HG03521 (cell line): Measurements from ENCODE around the gene SLC13A3.

ENCODE experiments used
- ATAC-seq: cut with Tn5 transposase; IDR thresholded peaks from one replicate; pipeline ENCODE4 v1.9.1; 2021; ENCODE audit warnings: mild to moderate bottlenecking, moderate library complexity; ENCODE audit not compliant: unreplicated experiment

SLC13A3 gene

GRCh38 chr20:46583411-46584214 is 67.6 kb downstream of the SLC13A3 start:
- ATAC-seq = no peak

- ATAC-seq = no peak
Observed at GRCh38 chr20:46582648-46583047, 68.6 kb downstream of the SLC13A3 start.

GRCh38 chr20:46581391-46581790 is 69.9 kb downstream of the SLC13A3 start:
- no peak for ATAC-seq

GRCh38 chr20:46580613-46581205 is 70.5 kb downstream of the SLC13A3 start:
- ATAC-seq = no peak

GRCh38 chr20:46578745-46579144 is 72.5 kb downstream of the SLC13A3 start:
- no peak for ATAC-seq

GRCh38 chr20:46576774-46577395 is 74.4 kb downstream of the SLC13A3 start:
- no peak for ATAC-seq

GRCh38 chr20:46575937-46576461 is 75.3 kb downstream of the SLC13A3 start:
- ATAC-seq = no peak

- no peak for ATAC-seq
Observed at GRCh38 chr20:46575394-46575793, 75.9 kb downstream of the SLC13A3 start.

GRCh38 chr20:46573788-46574584 is 77.3 kb downstream of the SLC13A3 start:
- ATAC-seq = no peak

GRCh38 chr20:46573234-46573633 is 78.0 kb downstream of the SLC13A3 start:
- no peak for ATAC-seq

- no peak for ATAC-seq
Observed at GRCh38 chr20:46572790-46573189, 78.5 kb downstream of the SLC13A3 start.

GRCh38 chr20:46572153-46572552 is 79.1 kb downstream of the SLC13A3 start:
- no peak for ATAC-seq

- no peak for ATAC-seq
Observed at GRCh38 chr20:46571418-46571817, 79.8 kb downstream of the SLC13A3 start.

- no peak for ATAC-seq
Observed at GRCh38 chr20:46570956-46571355, 80.3 kb downstream of the SLC13A3 start.

GRCh38 chr20:46569961-46570360 is 81.3 kb downstream of the SLC13A3 start:
- no peak for ATAC-seq

- ATAC-seq = no peak
Observed at GRCh38 chr20:46568570-46569129, 82.6 kb downstream of the SLC13A3 start.

- ATAC-seq = no peak
Observed at GRCh38 chr20:46566125-46566524, 85.1 kb downstream of the SLC13A3 start.

- ATAC-seq = no peak
Observed at GRCh38 chr20:46564241-46564957, 86.9 kb downstream of the SLC13A3 start.

GRCh38 chr20:46563860-46564221 is 87.4 kb downstream of the SLC13A3 start:
- ATAC-seq = no peak
